Superior temporal gyrus (tissue), 1 donor: ENCODE measurements around the gene TBC1D12.
A peak's percentile ranks its signal among the peaks of the same experiment; 100 is the strongest.
"Not testable (repeated sequence)": the region's sequence is repeated elsewhere in the genome, so short reads cannot be mapped to it uniquely, and the experiment has no call there.

Source experiments
- DNase-seq: peaks from one replicate; pipeline ENCODE4 v3.0.0-alpha.2; 2016; ENCODE audit errors: extremely low spot score

The TBC1D12 gene

DNA sequence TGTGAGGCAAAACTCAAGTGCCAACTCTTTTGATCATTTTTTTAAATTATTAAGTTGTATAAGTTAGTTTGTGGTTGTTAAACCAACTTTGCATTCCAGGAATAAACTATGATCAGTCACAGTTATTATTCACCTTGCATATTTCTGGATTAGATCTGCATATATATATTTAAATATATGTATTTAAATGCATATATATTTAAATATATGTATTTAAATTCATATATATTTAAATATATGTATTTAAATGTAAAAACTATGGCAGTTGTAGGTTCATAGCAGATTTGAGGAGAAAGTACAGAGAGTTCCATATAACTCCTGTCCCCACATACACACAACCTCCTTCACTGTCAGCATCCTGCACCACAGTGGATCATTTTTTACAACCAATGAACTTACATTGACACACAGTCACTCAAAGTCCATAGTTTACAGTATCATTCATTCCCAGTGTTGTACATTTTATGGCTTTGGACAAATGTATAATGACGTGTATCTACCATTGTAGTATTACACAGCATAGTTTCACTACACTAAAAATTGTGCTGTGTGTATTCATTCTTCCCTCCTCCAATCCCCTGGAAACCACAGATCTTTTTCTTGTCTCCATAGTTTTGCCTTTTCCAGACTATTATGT is 49.7 kb downstream of the TBC1D12 start:
- DNase-seq = no peak

- no peak for DNase-seq
Observed at GRCh38 chr10:94456942-94457341, 54.6 kb downstream of the TBC1D12 start.

GRCh38 chr10:94459385-94459784 is 57.0 kb downstream of the TBC1D12 start:
- DNase-seq = no peak

DNA sequence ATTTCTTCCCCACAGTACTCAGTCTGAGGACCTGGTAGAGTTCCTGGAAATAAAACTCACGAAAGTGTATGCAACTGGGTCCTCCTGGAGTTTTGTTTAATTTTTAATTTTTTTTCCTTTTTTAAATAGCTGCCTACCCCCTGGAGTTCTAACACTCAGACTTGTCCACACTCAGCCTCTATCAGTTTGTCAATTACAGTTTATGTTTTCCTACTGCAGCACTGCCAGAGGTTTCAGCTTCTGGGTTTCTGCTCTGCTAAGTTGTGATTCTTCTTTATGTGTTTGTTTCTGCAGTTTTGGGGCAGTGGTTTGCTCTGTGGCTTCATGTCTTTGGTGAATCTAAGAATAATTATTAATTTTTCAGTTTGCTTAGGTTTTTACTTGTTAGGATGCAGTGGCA is 59.2 kb downstream of the TBC1D12 start:
- DNase-seq = no peak

GRCh38 chr10:94462130-94462529 is 59.8 kb downstream of the TBC1D12 start:
- no peak for DNase-seq

GRCh38 chr10:94465684-94466083 is 63.3 kb downstream of the TBC1D12 start:
- no peak for DNase-seq

GRCh38 chr10:94481410-94481809 is 79.1 kb downstream of the TBC1D12 start:
- no peak for DNase-seq

GRCh38 chr10:94483970-94484369 is 81.6 kb downstream of the TBC1D12 start:
- DNase-seq = no peak

DNA sequence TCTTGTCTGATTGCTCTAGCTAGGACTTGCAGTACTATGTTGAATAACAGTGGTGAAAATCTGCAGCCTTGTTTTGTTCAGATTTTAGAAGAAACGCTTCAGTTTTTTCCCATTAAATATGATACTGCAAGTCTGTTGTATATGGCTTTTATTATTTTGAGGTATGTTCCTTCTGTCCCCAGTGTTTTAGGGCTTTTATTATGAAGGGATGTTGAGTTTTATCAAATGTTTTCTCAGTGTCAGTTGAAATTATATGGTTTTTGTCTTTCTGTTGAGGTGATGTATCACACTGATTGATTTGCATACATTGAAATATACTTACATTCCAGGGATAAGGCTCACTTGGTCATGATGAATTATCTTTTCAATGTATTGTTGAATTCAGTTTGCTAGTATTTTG is 82.8 kb downstream of the TBC1D12 start:
- no peak for DNase-seq

DNA sequence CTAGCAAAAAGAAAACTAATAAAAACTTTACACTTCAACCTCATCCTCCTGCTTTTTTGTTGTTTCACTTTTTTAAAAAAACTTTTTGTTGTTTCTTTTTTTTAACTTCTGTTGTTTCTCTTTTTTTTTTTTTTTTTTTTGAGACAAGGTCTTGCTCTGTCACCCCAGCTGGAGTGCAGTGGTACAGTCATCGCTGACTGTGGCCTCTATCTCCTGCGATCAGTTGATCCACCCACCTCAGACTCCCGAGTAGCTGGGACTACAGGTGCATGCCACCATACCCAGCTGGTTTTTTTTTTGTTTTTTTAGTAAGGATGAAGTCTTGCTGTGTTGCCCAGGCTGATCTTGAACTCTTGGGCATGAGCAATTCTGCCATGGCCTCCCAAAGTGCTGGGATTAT is 85.2 kb downstream of the TBC1D12 start:
- DNase-seq = no peak

DNA sequence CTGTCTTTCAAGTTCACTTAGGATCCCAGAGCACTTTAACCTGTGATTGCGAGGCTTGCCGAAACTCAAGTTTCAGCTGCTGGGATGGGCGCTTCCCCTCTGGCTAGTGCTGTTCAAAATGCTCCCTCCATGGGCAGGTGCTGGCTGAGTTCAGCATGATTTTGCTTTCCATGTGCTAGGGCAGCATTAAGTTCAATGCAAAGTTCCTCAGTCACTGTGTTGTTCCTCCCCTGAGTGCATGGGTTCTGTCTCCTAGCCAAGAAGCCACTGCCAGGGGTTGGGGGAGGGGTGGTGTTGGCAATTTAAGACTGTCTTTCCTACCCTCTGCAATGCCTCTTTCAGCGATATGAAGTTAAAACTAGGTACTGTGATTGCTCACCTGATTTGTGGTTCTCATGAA is 86.8 kb downstream of the TBC1D12 start:
- no peak for DNase-seq

DNA sequence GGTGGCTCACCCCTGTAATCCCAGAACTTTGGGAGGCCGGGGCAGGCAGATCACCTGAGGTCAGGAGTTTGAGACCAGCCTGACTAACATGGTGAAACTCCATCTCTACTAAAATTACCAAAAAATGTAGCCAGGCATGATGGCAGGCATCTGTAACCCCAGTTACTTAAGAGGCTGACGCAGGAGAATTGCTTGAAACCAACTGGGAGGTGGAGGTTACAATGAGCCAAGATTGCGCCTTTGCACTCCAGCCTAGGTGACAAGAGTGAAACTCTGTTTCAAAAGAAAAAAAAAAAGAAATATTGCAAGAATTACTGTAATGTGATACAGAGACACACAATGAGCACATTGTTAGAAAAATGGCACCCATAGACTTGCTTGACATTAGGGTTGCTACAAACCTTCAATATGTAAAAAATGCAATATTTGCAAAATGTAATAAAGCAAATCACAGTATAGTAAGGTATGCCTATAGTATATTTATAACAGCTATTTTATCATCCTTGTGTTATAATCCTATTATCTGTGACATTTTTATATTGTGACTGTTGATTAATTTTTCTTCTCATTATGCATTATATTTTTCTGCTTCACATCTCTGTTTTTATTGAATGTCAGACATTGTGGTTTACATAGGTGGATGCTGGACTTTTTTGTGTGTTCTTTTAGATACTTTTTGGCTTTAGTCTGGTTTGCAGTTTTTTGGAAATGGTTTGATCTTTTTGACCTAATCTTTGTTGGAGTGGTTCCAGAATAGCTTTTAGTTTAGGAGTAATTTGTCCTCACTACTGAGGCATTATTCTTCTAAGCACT is 87.8 kb downstream of the TBC1D12 start:
- no peak for DNase-seq

DNA sequence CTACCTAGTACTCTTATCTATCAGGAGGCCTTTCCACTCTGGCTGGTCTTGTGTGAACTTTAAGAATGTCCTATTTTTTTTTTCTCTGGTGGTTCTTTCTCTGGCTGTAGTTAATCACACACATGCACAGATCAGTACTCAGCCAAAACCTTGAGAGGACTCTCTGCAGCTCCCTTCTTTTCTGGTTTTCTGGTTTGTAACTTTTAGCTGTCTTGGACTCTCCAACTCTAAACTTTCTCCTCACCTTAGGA is 88.4 kb downstream of the TBC1D12 start:
- no peak for DNase-seq

DNA sequence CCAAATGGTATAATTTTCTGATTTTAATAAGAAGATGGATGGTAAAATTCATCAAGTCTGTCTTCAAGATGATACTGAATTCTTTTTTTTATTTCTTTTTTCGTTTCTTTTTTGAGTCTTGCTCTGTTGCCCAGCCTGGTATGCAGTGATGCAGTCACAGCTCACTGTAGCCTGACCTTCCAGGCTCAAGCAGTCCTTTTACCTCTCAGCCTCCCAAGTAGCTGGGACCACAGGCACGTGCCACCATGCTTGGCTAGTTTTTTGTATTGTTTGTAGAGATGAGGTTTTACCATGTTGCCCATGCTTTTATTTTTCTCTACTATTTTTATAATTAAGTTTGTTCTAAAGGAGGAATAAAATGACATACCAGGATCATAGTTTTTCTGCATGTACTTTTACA is 91.1 kb downstream of the TBC1D12 start:
- no peak for DNase-seq

DNA sequence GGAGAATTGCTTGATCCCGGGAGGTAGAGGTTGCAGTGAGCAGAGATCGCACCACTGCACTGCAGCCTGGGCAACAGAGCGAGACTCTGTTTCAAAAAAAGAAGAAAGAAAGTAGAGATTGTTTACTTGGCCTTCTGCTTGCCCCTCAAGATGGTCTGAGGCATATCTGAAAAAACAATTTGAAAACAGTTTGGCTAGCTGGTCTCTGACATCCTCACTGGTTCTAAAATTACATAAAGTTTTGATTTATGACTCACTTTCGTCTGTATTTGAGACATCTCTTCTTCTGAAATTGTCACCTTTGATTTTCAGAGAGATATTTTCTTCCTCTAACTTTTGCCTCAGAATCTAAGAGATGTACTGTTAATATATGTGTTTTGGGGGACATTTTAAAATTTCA is 93.7 kb downstream of the TBC1D12 start:
- DNase-seq = no peak

DNA sequence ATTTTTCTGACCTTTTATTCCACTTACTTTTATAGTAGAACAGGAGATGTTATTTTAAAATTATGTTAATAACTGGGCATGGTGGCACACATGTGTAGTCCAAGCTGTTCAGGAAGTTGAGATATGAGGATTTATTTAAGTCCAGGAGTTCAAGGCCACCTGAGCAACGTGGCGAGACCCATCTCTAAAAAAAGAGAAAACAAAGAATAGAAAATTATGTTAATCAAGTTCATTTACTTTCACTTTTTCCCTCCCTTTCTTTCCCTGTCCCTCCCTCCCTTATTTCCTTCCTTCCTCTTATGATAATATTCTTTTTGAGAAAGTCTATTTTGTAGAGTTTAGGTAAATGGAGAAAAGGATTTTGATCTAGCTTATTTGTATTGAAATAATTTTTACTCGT is 94.3 kb downstream of the TBC1D12 start:
- no peak for DNase-seq

DNA sequence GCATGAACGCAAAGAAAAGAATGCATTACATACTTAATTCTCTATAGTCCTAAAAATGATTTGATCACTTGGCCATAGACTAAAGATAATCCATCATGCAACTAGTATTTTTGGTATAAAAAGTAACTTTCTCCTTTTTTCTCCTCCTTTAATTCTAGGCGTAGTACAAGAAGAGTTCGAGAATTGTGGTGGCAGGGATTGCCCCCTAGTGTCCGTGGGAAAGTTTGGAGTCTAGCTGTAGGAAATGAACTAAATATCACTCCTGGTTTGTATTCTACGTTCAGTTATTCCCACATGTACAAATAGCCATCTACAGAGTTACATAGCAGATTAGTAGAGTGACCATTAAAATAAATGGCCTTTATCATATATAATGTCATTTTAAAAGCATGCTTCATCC is 97.7 kb downstream of the TBC1D12 start:
- DNase-seq = peak; percentile 33

GRCh38 chr10:94521276-94522250 is 119.2 kb downstream of the TBC1D12 start:
- DNase-seq = peak; percentile 62

- DNase-seq = no peak
Observed at GRCh38 chr10:94524146-94524545, 121.8 kb downstream of the TBC1D12 start.

GRCh38 chr10:94524711-94525110 is 122.4 kb downstream of the TBC1D12 start:
- DNase-seq = no peak

GRCh38 chr10:94531550-94531949 is 129.2 kb downstream of the TBC1D12 start:
- DNase-seq = not testable (repeated sequence)

- no peak for DNase-seq
Observed at GRCh38 chr10:94533027-94533426, 130.7 kb downstream of the TBC1D12 start.

GRCh38 chr10:94542282-94542681 is 139.9 kb downstream of the TBC1D12 start:
- not testable (repeated sequence) for DNase-seq
